ENCODE data around the gene FAM151B. TPM values are rescaled to one million over a fixed set of nuclear protein-coding genes. Genes with fewer than 3 reads are reported as not detected.

FAM151B gene
- total RNA-seq, 1 experiment from 2014 or later, result 0.94 TPM

DNA sequence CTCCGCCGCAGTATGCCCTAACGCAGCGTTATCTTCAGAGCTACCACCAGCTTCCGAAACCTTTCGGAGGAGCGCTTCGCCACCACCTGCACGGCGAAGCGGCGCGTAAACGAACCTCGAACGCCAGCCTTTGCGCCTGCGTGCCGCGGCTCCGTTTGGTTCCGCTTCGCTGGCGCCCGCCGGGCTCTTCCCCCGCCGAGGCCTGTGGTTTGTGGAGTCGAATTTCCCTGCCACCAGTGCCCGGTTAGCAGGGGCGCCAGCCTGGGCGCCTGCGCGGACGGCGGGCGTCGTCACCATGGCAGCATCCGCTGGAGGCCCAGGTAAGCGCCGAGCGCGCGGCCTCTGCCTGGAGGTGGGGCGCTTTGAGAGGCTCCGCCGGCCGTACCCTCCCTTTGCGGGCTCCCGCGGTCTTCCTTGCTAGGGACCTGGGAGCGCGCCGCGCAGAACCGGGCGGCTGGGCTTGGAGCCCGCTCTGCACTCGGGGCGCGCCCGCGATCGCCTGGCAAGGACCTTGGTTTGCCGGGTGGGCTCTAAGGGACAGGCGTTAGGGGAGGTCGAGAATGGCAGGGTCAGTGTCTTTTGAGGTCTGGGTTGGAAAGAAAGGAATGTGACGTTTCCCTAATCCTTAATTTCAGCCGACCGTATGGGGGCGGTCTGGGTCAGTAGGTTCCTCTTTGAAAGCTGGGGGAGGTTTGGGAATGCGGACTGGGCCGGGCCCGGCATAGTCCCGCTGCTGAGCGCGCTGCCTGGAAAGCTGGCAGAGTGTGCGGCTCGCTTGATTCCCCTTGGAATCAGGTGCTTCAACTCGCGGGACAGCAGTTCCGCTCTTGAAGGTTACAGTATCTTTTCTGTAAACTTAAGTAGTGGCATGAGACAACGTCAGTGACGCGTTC, at the start of gene FAM151B (continued):
- TF ChIP-seq, protein P1, sequence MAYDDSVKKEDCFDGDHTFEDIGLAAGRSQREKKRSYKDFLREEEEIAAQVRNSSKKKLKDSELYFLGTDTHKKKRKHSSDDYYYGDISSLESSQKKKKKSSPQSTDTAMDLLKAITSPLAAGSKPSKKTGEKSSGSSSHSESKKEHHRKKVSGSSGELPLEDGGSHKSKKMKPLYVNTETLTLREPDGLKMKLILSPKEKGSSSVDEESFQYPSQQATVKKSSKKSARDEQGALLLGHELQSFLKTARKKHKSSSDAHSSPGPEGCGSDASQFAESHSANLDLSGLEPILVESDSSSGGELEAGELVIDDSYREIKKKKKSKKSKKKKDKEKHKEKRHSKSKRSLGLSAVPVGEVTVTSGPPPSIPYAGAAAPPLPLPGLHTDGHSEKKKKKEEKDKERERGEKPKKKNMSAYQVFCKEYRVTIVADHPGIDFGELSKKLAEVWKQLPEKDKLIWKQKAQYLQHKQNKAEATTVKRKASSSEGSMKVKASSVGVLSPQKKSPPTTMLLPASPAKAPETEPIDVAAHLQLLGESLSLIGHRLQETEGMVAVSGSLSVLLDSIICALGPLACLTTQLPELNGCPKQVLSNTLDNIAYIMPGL (CRISPR knock-in tag; IDR thresholded peaks at IDR 0.05), result no peak; the same call in 1 of the 2 replicates
- TF ChIP-seq CREB1 (CRISPR knock-in tag; IDR thresholded peaks at IDR 0.05) (peak; percentile 93), ZNF416 (CRISPR knock-in tag; IDR thresholded peaks at IDR 0.05) (0 out of 2 replicates have a peak, but pooled peaks have one; percentile 21), TP53 (CRISPR knock-in tag; IDR thresholded peaks at IDR 0.05) (peak; percentile 89), SMAD4 (CRISPR knock-in tag; IDR thresholded peaks at IDR 0.05) (no peak), SP1 (CRISPR knock-in tag; conservative IDR thresholded peaks at IDR 0.05) (0 out of 2 replicates have a peak, but pooled peaks have one; percentile 18), TEAD1 (CRISPR knock-in tag; IDR thresholded peaks at IDR 0.05) (peak; percentile 58), FOXP1 (CRISPR knock-in tag; IDR thresholded peaks at IDR 0.05; ENCODE audit: borderline replicate concordance) (peak; percentile 88; the same call in 1 of the 2 replicates), ZNF138 (CRISPR knock-in tag; conservative IDR thresholded peaks at IDR 0.05) (peak; percentile 82; the same call in 1 of the 2 replicates), ZNF317 (CRISPR knock-in tag; IDR thresholded peaks at IDR 0.05; ENCODE audit: borderline replicate concordance, low read depth) (0 out of 2 replicates have a peak, but pooled peaks have one; percentile 52), KAT7 (CRISPR knock-in tag; IDR thresholded peaks at IDR 0.05; ENCODE audit: borderline replicate concordance) (0 out of 2 replicates have a peak, but pooled peaks have one; percentile 57), FOXK1 (CRISPR knock-in tag; IDR thresholded peaks at IDR 0.05) (0 out of 2 replicates have a peak, but pooled peaks have one; percentile 28), ZNF121 (CRISPR knock-in tag; IDR thresholded peaks at IDR 0.05) (peak; percentile 64), EMX1 (CRISPR knock-in tag; IDR thresholded peaks at IDR 0.05) (peak; percentile 40; the same call in 1 of the 2 replicates)
- TF ChIP-seq, protein P2, sequence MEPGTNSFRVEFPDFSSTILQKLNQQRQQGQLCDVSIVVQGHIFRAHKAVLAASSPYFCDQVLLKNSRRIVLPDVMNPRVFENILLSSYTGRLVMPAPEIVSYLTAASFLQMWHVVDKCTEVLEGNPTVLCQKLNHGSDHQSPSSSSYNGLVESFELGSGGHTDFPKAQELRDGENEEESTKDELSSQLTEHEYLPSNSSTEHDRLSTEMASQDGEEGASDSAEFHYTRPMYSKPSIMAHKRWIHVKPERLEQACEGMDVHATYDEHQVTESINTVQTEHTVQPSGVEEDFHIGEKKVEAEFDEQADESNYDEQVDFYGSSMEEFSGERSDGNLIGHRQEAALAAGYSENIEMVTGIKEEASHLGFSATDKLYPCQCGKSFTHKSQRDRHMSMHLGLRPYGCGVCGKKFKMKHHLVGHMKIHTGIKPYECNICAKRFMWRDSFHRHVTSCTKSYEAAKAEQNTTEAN (CRISPR knock-in tag; IDR thresholded peaks at IDR 0.05), result peak; percentile 69; the same call in 1 of the 2 replicates
- TF ChIP-seq, protein P3, sequence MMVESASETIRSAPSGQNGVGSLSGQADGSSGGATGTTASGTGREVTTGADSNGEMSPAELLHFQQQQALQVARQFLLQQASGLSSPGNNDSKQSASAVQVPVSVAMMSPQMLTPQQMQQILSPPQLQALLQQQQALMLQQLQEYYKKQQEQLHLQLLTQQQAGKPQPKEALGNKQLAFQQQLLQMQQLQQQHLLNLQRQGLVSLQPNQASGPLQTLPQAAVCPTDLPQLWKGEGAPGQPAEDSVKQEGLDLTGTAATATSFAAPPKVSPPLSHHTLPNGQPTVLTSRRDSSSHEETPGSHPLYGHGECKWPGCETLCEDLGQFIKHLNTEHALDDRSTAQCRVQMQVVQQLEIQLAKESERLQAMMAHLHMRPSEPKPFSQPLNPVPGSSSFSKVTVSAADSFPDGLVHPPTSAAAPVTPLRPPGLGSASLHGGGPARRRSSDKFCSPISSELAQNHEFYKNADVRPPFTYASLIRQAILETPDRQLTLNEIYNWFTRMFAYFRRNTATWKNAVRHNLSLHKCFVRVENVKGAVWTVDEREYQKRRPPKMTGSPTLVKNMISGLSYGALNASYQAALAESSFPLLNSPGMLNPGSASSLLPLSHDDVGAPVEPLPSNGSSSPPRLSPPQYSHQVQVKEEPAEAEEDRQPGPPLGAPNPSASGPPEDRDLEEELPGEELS (CRISPR knock-in tag; IDR thresholded peaks at IDR 0.05), result peak; percentile 51; the same call in 1 of the 2 replicates
- TF ChIP-seq, protein P4, sequence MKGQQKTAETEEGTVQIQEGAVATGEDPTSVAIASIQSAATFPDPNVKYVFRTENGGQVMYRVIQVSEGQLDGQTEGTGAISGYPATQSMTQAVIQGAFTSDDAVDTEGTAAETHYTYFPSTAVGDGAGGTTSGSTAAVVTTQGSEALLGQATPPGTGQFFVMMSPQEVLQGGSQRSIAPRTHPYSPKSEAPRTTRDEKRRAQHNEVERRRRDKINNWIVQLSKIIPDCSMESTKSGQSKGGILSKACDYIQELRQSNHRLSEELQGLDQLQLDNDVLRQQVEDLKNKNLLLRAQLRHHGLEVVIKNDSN (CRISPR knock-in tag; IDR thresholded peaks at IDR 0.05), result peak; percentile 59; the same call in 1 of the 2 replicates
- TF ChIP-seq, protein P5, sequence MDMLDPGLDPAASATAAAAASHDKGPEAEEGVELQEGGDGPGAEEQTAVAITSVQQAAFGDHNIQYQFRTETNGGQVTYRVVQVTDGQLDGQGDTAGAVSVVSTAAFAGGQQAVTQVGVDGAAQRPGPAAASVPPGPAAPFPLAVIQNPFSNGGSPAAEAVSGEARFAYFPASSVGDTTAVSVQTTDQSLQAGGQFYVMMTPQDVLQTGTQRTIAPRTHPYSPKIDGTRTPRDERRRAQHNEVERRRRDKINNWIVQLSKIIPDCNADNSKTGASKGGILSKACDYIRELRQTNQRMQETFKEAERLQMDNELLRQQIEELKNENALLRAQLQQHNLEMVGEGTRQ (CRISPR knock-in tag; IDR thresholded peaks at IDR 0.05), result peak; percentile 36
- TF ChIP-seq, protein P6, sequence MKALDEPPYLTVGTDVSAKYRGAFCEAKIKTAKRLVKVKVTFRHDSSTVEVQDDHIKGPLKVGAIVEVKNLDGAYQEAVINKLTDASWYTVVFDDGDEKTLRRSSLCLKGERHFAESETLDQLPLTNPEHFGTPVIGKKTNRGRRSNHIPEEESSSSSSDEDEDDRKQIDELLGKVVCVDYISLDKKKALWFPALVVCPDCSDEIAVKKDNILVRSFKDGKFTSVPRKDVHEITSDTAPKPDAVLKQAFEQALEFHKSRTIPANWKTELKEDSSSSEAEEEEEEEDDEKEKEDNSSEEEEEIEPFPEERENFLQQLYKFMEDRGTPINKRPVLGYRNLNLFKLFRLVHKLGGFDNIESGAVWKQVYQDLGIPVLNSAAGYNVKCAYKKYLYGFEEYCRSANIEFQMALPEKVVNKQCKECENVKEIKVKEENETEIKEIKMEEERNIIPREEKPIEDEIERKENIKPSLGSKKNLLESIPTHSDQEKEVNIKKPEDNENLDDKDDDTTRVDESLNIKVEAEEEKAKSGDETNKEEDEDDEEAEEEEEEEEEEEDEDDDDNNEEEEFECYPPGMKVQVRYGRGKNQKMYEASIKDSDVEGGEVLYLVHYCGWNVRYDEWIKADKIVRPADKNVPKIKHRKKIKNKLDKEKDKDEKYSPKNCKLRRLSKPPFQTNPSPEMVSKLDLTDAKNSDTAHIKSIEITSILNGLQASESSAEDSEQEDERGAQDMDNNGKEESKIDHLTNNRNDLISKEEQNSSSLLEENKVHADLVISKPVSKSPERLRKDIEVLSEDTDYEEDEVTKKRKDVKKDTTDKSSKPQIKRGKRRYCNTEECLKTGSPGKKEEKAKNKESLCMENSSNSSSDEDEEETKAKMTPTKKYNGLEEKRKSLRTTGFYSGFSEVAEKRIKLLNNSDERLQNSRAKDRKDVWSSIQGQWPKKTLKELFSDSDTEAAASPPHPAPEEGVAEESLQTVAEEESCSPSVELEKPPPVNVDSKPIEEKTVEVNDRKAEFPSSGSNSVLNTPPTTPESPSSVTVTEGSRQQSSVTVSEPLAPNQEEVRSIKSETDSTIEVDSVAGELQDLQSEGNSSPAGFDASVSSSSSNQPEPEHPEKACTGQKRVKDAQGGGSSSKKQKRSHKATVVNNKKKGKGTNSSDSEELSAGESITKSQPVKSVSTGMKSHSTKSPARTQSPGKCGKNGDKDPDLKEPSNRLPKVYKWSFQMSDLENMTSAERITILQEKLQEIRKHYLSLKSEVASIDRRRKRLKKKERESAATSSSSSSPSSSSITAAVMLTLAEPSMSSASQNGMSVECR (CRISPR knock-in tag; IDR thresholded peaks at IDR 0.05; ENCODE audit: borderline replicate concordance), result peak; percentile 94
- TF ChIP-seq, protein P7, sequence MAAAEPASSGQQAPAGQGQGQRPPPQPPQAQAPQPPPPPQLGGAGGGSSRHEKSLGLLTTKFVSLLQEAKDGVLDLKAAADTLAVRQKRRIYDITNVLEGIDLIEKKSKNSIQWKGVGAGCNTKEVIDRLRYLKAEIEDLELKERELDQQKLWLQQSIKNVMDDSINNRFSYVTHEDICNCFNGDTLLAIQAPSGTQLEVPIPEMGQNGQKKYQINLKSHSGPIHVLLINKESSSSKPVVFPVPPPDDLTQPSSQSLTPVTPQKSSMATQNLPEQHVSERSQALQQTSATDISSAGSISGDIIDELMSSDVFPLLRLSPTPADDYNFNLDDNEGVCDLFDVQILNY (CRISPR knock-in tag; IDR thresholded peaks at IDR 0.05), result peak; percentile 71; the same call in 1 of the 2 replicates
